ENCODE results near the gene ECI2. TPM values are rescaled to one million over a fixed set of nuclear protein-coding genes. Genes with fewer than 3 reads are reported as not detected.

The ECI2 gene
- polyA plus RNA-seq, 1 of the 3 experiments (the other 2 are of a cell fraction), result 45.1 TPM

DNA sequence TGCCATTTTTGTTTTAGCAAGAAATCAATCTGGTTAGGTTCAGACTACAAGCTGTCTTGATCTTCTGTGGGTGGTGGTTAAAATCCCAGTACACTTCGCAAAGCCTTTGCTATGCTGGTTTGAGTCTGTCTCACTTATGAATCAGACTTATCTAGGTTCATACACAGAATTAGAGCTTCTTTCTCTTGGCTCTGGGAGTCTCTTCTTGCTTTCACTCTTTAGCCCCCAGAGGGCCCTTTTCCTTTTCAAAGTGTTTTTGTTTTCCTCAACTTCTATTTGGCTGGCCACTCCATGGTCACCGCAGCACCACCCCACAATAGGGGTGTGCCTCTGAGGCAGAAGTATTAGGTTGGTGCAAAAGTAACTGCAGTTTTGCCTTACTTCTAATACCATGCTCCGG lies 21.3 kb downstream of the ECI2 start:
- DNase-seq, result no peak
- TF ChIP-seq, protein P1, sequence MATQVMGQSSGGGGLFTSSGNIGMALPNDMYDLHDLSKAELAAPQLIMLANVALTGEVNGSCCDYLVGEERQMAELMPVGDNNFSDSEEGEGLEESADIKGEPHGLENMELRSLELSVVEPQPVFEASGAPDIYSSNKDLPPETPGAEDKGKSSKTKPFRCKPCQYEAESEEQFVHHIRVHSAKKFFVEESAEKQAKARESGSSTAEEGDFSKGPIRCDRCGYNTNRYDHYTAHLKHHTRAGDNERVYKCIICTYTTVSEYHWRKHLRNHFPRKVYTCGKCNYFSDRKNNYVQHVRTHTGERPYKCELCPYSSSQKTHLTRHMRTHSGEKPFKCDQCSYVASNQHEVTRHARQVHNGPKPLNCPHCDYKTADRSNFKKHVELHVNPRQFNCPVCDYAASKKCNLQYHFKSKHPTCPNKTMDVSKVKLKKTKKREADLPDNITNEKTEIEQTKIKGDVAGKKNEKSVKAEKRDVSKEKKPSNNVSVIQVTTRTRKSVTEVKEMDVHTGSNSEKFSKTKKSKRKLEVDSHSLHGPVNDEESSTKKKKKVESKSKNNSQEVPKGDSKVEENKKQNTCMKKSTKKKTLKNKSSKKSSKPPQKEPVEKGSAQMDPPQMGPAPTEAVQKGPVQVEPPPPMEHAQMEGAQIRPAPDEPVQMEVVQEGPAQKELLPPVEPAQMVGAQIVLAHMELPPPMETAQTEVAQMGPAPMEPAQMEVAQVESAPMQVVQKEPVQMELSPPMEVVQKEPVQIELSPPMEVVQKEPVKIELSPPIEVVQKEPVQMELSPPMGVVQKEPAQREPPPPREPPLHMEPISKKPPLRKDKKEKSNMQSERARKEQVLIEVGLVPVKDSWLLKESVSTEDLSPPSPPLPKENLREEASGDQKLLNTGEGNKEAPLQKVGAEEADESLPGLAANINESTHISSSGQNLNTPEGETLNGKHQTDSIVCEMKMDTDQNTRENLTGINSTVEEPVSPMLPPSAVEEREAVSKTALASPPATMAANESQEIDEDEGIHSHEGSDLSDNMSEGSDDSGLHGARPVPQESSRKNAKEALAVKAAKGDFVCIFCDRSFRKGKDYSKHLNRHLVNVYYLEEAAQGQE (IDR thresholded peaks at IDR 0.05; ENCODE audit: low read depth, low read length), result no peak
- TF ChIP-seq CHD2 (IDR thresholded peaks at IDR 0.05; ENCODE audit: low read length, partially characterized antibody), result no peak
- H3K79me2 ChIP-seq (ENCODE audit: insufficient read depth), result no peaks in the 10 kb centered on the region
- no peaks in the 10 kb centered on the region for H3K4me1 ChIP-seq (ENCODE audit: control insufficient read depth in 1 of 2, insufficient read depth in 2 of 2, low read depth in 1 of 2, low read length in 1 of 2)
- H3K27me3 ChIP-seq (ENCODE audit: insufficient read depth), result no peaks in the 10 kb centered on the region
- no peak overlapping the region for H2AFZ ChIP-seq (ENCODE audit: low read depth)
- CTCF ChIA-PET, result no interaction called here
- no peak overlapping the region for H3K4me2 ChIP-seq
- no peak overlapping the region for H3K27ac ChIP-seq (ENCODE audit: low read depth in 2 of 2, low read length in 1 of 2)
- POLR2A ChIA-PET, result no interaction called here
- no peak overlapping the region for H3K4me3 ChIP-seq (ENCODE audit: low read depth in 2 of 2, low read length in 1 of 2)
- peaks cover 8% of the 10 kb centered on the region for H3F3A ChIP-seq (replicated peaks; ENCODE audit: insufficient read depth)
- H4K20me1 ChIP-seq (ENCODE audit: insufficient read depth), result no peaks in the 10 kb centered on the region
- H3K9ac ChIP-seq, result no peak overlapping the region
- no peaks in the 10 kb centered on the region for H3K9me3 ChIP-seq
- H3K36me3 ChIP-seq (replicated peaks in 1 of 2; ENCODE audit: control insufficient read depth in 1 of 2, insufficient read depth in 2 of 2, low read length in 1 of 2), result peaks cover 22 to 37% of the 10 kb centered on the region in 2 experiments
- H3K9me2 ChIP-seq, result peaks cover 6% of the 10 kb centered on the region; the same call in 1 of the 2 replicates
- WGBS (ENCODE audit: low lambda C conversion rate), result 95% methylated on average over 3 of the region's 3 CpGs

- Histone ChIP-seq H3K36me3 (replicated peaks in 1 of 2; ENCODE audit: control insufficient read depth in 1 of 2, insufficient read depth in 2 of 2, low read length in 1 of 2) (peaks cover 19 to 32% of the 10 kb centered on the region in 2 experiments), H3K79me2 (ENCODE audit: insufficient read depth) (no peaks in the 10 kb centered on the region), H3F3A (replicated peaks; ENCODE audit: insufficient read depth) (peaks cover 8% of the 10 kb centered on the region), H3K27ac (ENCODE audit: low read depth in 2 of 2, low read length in 1 of 2) (no peak overlapping the region), H3K9me2 (peaks cover 6% of the 10 kb centered on the region; the same call in 1 of the 2 replicates), H3K9me3 (no peaks in the 10 kb centered on the region), H2AFZ (ENCODE audit: low read depth) (no peak overlapping the region), H3K4me3 (ENCODE audit: low read depth in 2 of 2, low read length in 1 of 2) (no peak overlapping the region), H3K9ac (no peak overlapping the region), H3K4me1 (ENCODE audit: control insufficient read depth in 1 of 2, insufficient read depth in 2 of 2, low read depth in 1 of 2, low read length in 1 of 2) (no peaks in the 10 kb centered on the region), H3K4me2 (no peak overlapping the region), H4K20me1 (ENCODE audit: insufficient read depth) (no peaks in the 10 kb centered on the region), H3K27me3 (ENCODE audit: insufficient read depth) (no peaks in the 10 kb centered on the region)
- no peak for DNase-seq
- TF ChIP-seq GABPA (IDR thresholded peaks at IDR 0.05; ENCODE audit: low read depth) (no peak), MXI1 (IDR thresholded peaks at IDR 0.05; ENCODE audit: low read depth, low read length) (no peak)
- ChIA-PET POLR2A (no interaction called here), CTCF (no interaction called here)
Measured at GRCh38 chr6:4113649-4114048, 21.7 kb downstream of the ECI2 start.

DNA sequence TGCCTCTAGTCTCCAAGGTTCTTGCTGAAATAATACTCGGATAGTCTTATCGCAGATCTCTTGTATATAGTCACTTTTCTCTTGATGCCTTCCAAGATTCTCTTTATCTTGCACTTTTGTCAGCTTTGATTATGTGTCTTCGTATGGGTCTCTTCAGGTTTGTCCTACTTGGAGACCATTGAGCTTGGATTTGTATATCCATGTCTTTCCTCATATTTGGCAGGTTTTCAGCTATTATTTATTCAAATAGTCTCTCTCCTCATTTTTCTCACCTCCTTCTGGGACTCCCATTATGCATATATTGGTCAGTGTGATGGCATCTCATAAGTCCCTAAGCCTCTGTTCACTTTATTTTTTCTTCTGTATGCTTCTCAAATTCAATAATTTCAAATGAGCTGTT lies 23.0 kb downstream of the ECI2 start:
- peaks cover 6% of the 10 kb centered on the region; the same call in 1 of the 2 replicates for H3K9me2 ChIP-seq
- ChIA-PET CTCF (interaction anchor here (0.9 to 1.7 kb wide), 2 partner anchors 43 to 380 kb away, joined by 3 read pairs; no protein-coding TSS in a partner anchor), POLR2A (no interaction called here)
- peaks cover 8% of the 10 kb centered on the region for H3F3A ChIP-seq (replicated peaks; ENCODE audit: insufficient read depth)
- no peak overlapping the region for H2AFZ ChIP-seq (ENCODE audit: low read depth)
- no peaks in the 10 kb centered on the region for H3K9me3 ChIP-seq
- H3K4me1 ChIP-seq (ENCODE audit: control insufficient read depth in 1 of 2, insufficient read depth in 2 of 2, low read depth in 1 of 2, low read length in 1 of 2), result no peaks in the 10 kb centered on the region
- H3K27me3 ChIP-seq (ENCODE audit: insufficient read depth), result no peaks in the 10 kb centered on the region
- no peak overlapping the region for H3K9ac ChIP-seq
- no peak overlapping the region for H3K4me2 ChIP-seq
- no peak for DNase-seq
- no peaks in the 10 kb centered on the region for H3K79me2 ChIP-seq (ENCODE audit: insufficient read depth)
- H3K36me3 ChIP-seq (replicated peaks in 1 of 2; ENCODE audit: control insufficient read depth in 1 of 2, insufficient read depth in 2 of 2, low read length in 1 of 2), result peaks cover 14 to 21% of the 10 kb centered on the region in 2 experiments
- 85% methylated on average over 3 of the region's 3 CpGs for WGBS (ENCODE audit: low lambda C conversion rate)
- H3K27ac ChIP-seq (ENCODE audit: low read depth in 2 of 2, low read length in 1 of 2), result no peak overlapping the region
- H4K20me1 ChIP-seq (ENCODE audit: insufficient read depth), result no peaks in the 10 kb centered on the region
- H3K4me3 ChIP-seq (ENCODE audit: low read depth in 2 of 2, low read length in 1 of 2), result no peak overlapping the region
- TF ChIP-seq NRF1 (IDR thresholded peaks at IDR 0.05; ENCODE audit: low read depth, low read length), result no peak
- TF ChIP-seq TCF12 (IDR thresholded peaks at IDR 0.05), result no peak
- no peak for TF ChIP-seq MXI1 (IDR thresholded peaks at IDR 0.05; ENCODE audit: low read depth, low read length)
- TF ChIP-seq SIN3A (IDR thresholded peaks at IDR 0.05; ENCODE audit: borderline replicate concordance, low read depth, low read length), result no peak
- TF ChIP-seq, protein P2, sequence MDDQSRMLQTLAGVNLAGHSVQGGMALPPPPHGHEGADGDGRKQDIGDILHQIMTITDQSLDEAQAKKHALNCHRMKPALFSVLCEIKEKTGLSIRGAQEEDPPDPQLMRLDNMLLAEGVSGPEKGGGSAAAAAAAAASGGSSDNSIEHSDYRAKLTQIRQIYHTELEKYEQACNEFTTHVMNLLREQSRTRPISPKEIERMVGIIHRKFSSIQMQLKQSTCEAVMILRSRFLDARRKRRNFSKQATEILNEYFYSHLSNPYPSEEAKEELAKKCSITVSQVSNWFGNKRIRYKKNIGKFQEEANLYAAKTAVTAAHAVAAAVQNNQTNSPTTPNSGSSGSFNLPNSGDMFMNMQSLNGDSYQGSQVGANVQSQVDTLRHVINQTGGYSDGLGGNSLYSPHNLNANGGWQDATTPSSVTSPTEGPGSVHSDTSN (IDR thresholded peaks at IDR 0.05), result no peak
- no peak for TF ChIP-seq TAF1 (IDR thresholded peaks at IDR 0.05; ENCODE audit: borderline replicate concordance, low read depth, low read length)
- no peak for TF ChIP-seq SMC3 (IDR thresholded peaks at IDR 0.05; ENCODE audit: low read depth, low read length)
- TF ChIP-seq EP300 (IDR thresholded peaks at IDR 0.05; ENCODE audit: borderline replicate concordance in 1 of 2, low read depth in 1 of 2, low read length in 1 of 2), result no peak
- TF ChIP-seq GABPA (IDR thresholded peaks at IDR 0.05; ENCODE audit: low read depth), result no peak
- TF ChIP-seq, protein P3, sequence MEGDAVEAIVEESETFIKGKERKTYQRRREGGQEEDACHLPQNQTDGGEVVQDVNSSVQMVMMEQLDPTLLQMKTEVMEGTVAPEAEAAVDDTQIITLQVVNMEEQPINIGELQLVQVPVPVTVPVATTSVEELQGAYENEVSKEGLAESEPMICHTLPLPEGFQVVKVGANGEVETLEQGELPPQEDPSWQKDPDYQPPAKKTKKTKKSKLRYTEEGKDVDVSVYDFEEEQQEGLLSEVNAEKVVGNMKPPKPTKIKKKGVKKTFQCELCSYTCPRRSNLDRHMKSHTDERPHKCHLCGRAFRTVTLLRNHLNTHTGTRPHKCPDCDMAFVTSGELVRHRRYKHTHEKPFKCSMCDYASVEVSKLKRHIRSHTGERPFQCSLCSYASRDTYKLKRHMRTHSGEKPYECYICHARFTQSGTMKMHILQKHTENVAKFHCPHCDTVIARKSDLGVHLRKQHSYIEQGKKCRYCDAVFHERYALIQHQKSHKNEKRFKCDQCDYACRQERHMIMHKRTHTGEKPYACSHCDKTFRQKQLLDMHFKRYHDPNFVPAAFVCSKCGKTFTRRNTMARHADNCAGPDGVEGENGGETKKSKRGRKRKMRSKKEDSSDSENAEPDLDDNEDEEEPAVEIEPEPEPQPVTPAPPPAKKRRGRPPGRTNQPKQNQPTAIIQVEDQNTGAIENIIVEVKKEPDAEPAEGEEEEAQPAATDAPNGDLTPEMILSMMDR (IDR thresholded peaks at IDR 0.05), result no peak
